ENCODE results near the gene GATA5.

The GATA5 gene

DNA sequence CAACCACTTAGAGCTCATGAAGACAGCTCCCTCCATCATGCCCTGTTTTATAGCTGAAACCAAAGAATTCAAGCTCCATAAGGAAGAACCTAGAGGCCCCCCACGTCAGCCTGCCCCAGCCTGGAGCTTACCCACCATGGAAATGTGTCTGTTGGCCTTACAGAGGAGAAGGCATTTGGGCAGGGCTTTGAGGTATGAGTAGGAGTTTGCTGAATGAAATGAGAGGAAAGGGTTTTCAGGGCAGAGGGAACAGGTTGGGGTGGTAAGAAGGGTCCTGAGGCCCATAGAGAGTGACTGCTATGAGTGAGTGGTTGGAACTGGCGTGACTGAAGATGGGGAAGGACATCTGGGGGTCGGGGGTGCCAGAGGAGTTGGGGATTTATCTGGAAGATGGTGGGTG, 12.7 kb upstream of the GATA5 start:
- Mint-ChIP-seq H3K36me3 (ENCODE audit: low read depth) (no peaks in the 10 kb centered on the region), H3K4me1 (ENCODE audit: low read depth) (no peaks in the 10 kb centered on the region), H3K4me3 (no peak overlapping the region), H3K27me3 (peaks cover 65% of the 10 kb centered on the region), H3K27ac (no peak overlapping the region), H3K9me3 (no peaks in the 10 kb centered on the region)
- intact Hi-C loops (cut with micrococcal nuclease): no loop called here

DNA sequence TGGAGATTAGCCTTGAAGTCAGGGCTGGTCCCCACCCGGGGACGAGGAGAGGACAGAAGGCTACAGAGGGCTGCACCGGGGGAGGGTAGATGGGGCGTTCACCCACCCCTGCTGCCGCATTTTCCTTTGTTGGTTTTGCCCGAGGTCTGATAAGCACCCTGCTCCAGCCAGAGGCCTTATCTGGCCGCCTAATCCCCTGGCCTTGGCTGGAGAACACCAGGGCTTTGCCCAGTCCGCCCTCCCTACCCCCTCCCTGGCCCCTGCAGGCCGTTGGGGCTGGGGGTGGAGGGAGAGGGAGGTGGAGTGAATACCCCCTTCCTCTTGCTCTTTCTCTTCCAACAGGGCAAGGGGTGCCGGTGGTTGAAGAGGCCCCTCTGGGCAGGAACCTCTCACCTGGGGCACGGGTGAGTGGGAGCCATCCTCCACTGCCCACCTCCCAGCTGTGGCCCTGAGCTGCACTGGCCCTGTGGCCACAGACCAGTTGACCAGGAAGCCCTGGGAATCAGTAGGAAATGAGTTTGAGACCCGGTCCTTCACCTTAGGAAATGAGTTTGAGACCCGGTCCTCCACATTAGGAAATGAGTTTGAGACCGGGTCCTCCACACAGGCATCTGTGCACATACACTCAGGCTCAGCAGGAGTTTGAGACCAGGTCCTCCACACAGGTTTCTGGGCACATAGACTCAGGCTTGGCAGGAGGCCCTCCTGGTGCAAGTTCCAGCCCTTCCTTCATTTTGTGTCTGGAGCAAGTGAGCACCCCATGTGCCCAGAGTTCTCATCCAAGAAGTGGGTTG, 12.0 kb upstream of the GATA5 start:
- peaks cover 72% of the 10 kb centered on the region for H3K27me3 Mint-ChIP-seq
- H3K36me3 Mint-ChIP-seq (ENCODE audit: low read depth): no peaks in the 10 kb centered on the region
- no peak overlapping the region for H3K27ac Mint-ChIP-seq
- intact Hi-C loops (cut with micrococcal nuclease): no loop called here
- H3K4me1 Mint-ChIP-seq (ENCODE audit: low read depth): peaks cover 3% of the 10 kb centered on the region
- no peak overlapping the region for H3K4me3 Mint-ChIP-seq
- no peaks in the 10 kb centered on the region for H3K9me3 Mint-ChIP-seq

DNA sequence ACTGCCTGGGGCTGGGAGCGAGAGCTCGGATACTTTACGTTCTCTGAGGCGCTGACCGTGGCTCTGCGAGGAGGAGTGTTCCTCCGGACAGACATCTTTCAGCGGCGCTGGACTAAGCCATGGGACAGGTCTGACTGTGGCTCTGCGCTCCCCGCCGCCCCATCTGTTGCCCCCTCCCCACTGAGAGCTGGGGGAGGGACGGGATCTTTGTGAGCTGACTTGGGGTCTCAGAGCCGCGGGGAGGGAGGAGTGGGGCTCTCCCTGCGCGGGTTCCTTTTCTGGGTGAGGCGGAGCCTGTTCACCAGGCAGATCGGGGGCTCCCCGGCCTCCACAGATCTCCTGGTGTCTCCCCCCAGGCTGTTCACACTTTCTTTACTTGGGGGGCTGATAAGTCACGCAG, 11.3 kb upstream of the GATA5 start:
- Mint-ChIP-seq H3K27ac (no peak overlapping the region), H3K4me1 (ENCODE audit: low read depth) (peaks cover 9% of the 10 kb centered on the region), H3K4me3 (no peak overlapping the region), H3K9me3 (no peaks in the 10 kb centered on the region), H3K36me3 (ENCODE audit: low read depth) (no peaks in the 10 kb centered on the region), H3K27me3 (peaks cover 74% of the 10 kb centered on the region)
- intact Hi-C loops (cut with micrococcal nuclease): no loop called here

DNA sequence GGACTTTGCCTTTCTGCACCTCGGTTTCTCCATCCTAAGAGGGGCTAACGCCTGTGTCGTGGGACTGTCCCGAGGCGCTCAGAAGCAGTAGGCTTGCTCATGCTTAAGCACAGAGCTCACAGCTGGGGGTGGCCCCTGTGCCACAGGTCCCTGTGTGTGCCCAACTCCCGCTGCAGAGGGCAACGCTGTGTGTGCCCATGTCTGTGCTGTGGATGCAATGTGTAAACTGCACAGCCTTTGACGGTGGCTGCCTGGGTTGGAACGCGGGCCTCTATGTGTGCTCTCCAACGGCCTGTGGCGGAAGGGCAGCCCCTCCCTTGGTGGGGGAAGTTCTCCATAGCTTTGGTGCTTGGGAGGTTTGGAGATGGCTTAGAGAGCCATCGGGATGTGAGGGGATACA, 10.7 kb upstream of the GATA5 start:
- H3K27me3 Mint-ChIP-seq: peaks cover 79% of the 10 kb centered on the region
- no peak overlapping the region for H3K27ac Mint-ChIP-seq
- H3K36me3 Mint-ChIP-seq (ENCODE audit: low read depth): no peaks in the 10 kb centered on the region
- H3K4me3 Mint-ChIP-seq: no peak overlapping the region
- no peaks in the 10 kb centered on the region for H3K9me3 Mint-ChIP-seq
- intact Hi-C loops (cut with micrococcal nuclease): no loop called here
- peaks cover 10% of the 10 kb centered on the region for H3K4me1 Mint-ChIP-seq (ENCODE audit: low read depth)

DNA sequence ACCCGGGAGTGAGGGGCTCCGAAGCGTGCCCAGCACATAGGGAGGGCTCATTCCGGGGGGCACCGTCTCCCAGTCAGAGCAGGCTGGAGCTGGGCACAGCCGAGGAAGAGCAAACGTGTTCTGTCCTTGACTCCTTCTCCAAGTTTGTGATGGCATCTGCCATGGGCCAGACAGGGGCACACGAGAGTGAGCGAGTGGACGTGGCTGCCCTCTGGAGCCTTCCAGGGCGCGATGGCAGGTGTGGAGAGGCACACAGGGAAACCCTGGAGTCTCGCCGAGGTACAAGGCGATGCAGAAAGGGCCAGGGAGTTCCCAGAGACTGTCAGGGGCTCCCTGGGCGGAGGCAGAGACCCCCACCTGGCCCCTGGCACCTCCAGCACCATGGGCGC, 9.9 kb upstream of the GATA5 start:
- Mint-ChIP-seq H3K27me3 (peaks cover 86% of the 10 kb centered on the region), H3K27ac (no peak overlapping the region), H3K4me1 (ENCODE audit: low read depth) (peaks cover 10% of the 10 kb centered on the region), H3K36me3 (ENCODE audit: low read depth) (no peaks in the 10 kb centered on the region), H3K4me3 (no peak overlapping the region), H3K9me3 (no peaks in the 10 kb centered on the region)
- intact Hi-C loops (cut with micrococcal nuclease): no loop called here

DNA sequence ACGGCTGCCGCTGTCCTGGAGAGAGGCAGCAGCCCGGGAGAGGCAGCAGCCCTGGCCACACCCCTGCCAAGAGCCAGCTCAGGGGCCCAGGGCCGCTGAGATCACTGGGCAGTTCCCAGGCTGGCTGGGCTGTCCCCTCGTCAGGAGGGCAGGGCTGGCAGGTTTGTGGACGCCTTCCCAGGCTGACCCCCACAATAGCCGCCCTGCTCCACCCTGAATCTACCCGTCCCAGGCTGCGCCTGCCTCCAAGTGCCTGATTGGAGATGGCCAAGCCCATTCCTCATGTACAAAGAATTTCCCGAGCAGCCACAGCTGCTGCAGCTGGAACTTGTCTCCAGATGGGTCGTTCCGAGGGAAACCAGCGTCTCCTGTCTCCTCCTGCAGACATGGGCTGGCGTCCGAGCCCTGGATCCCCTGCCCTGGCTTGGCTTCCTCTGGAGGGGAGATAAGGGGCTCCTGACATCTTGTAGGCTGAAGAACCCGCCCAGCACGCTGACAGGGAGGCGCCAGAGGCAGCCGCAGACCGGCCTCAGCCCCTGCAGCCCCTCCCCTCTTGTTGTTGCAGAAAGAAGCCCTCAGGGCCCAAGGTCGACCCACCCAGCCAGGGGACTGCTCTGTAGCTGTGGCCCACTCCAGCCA, 9.4 kb upstream of the GATA5 start:
- peaks cover 10% of the 10 kb centered on the region for H3K4me1 Mint-ChIP-seq (ENCODE audit: low read depth)
- H3K36me3 Mint-ChIP-seq (ENCODE audit: low read depth): no peaks in the 10 kb centered on the region
- H3K27me3 Mint-ChIP-seq: peaks cover 91% of the 10 kb centered on the region
- H3K9me3 Mint-ChIP-seq: no peaks in the 10 kb centered on the region
- H3K4me3 Mint-ChIP-seq: no peak overlapping the region
- no peak overlapping the region for H3K27ac Mint-ChIP-seq
- intact Hi-C loops (cut with micrococcal nuclease): no loop called here

DNA sequence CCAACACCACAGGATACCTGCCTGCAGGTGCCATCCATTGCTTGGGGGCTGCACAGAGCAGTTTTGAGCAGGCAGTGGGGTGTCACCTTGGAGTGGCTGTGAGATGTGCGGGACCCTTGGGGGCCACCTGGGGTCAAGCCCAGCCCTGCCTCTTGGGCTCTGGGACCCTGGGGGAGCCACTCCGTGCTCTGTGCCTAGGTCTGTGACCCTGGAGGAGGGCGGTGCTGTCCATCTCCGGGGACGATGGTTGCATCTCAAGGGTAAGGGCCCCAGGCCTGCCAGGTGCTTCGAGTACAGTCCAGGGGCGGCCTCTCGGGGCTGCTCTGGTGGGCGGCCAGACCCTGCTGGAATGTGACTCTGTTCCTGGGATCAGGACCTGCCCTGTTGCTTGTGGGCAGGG, 8.7 kb upstream of the GATA5 start:
- Mint-ChIP-seq H3K9me3 (no peaks in the 10 kb centered on the region), H3K27me3 (peaks cover 96% of the 10 kb centered on the region)
- intact Hi-C loops (cut with micrococcal nuclease): no loop called here

DNA sequence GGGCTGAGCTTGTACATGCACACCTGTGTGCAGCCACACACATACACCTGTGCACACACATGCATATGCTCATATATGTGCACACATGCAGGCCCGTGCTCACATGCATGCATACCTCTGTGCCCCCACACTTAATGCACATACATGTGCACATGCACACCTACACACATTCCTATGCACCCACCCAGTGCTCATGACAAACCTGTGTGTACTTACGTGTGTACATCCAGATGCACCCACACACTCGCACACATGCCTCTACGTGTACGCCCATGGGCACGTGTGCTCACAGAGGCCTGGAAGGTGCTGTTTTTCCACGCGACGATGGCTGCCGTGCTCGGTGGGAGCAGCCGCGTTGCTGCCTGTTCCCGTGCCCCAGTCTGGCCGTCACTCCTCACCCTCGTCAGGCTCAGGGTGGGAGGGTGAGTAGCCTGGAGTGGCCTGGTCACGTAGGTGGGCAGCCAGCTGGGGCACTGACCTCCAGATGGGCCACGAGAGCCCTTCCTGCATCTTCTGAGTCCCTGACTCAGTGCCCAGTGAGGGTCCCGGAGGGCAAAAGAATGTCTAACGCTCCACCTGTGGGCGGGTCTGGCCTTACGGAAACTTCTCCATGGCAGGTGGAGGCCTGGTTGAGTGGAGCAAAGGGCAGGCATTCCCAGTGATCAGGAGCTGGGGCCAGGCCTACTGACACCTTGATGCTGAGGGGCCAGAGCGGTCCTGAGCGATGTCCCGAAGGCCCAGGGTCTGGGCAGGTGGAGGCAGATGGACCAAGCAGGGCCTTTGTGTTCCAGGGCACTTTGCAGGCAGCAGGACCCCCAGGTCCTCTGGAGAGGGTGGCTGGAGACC, 8.0 kb upstream of the GATA5 start:
- intact Hi-C loops (cut with micrococcal nuclease): no loop called here
- peaks cover 97% of the 10 kb centered on the region for H3K27me3 Mint-ChIP-seq
- peaks cover 10% of the 10 kb centered on the region for H3K4me1 Mint-ChIP-seq (ENCODE audit: low read depth)
- H3K27ac Mint-ChIP-seq: no peak overlapping the region
- no peak overlapping the region for H3K4me3 Mint-ChIP-seq
- no peaks in the 10 kb centered on the region for H3K36me3 Mint-ChIP-seq (ENCODE audit: low read depth)
- no peaks in the 10 kb centered on the region for H3K9me3 Mint-ChIP-seq

More for the DNA sequence above, 8.7 kb upstream of the GATA5 start:
- H3K27ac Mint-ChIP-seq: no peak overlapping the region
- no peaks in the 10 kb centered on the region for H3K36me3 Mint-ChIP-seq (ENCODE audit: low read depth)
- peaks cover 10% of the 10 kb centered on the region for H3K4me1 Mint-ChIP-seq (ENCODE audit: low read depth)
- no peak overlapping the region for H3K4me3 Mint-ChIP-seq

DNA sequence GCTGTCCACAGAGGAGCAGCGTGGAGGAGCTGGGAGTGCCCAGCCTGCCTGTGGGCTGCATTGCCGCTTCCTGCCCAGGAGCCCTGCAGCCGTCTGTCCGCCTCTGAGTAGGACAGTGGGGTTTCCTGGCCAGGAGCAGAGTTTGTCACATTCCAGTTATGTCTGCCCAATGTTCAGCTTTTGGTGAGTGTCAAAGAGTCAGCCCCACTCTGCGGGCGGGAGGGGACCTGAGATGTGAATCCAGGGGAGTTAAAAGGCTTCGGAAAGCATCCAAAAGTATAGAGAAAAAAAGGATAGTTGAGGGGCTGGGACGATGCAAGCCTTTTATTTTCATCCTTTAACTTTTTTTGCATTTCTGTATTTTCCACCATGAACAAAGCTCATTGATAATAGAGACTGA, 7.2 kb upstream of the GATA5 start:
- Mint-ChIP-seq H3K27ac (no peak overlapping the region), H3K4me3 (no peak overlapping the region), H3K27me3 (peaks cover 99% of the 10 kb centered on the region)

DNA sequence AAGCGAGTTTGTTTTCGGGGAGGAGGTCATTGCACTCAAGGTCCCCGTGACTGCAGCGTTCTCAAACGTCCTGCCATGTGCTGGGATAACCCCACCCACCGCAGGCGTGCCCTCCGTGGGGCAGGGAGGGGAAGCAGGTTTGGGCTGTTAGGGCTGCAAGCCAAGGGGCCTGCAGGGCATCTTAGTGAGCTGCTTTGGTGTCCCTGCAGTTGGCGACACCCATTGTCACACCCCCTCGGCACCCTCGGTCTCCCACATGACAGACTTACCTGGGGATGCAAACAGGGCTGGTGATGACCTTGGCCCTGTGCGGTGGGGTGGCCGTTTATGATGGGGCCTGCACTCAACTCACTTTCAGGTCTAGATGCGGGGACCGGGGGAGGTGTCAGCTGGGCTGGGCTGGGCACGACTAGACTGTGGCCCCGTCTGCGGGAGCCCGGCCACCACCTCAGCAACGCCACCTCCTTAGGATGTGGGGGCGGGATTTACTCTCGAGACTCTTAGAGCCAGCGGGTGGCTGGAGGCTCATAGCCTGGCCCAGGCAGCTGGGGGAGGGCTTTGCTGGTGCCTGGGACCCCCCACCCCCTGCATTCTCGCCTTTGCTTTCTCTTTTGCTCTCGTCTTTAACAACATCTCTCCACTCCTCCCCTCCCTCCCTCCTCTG, 6.5 kb upstream of the GATA5 start:
- Mint-ChIP-seq H3K4me3 (no peak overlapping the region), H3K27me3 (peaks cover 99% of the 10 kb centered on the region)

More for the DNA sequence above, 7.2 kb upstream of the GATA5 start:
- no peaks in the 10 kb centered on the region for H3K9me3 Mint-ChIP-seq
- H3K4me1 Mint-ChIP-seq (ENCODE audit: low read depth): peaks cover 10% of the 10 kb centered on the region
- intact Hi-C loops (cut with micrococcal nuclease): no loop called here
- H3K36me3 Mint-ChIP-seq (ENCODE audit: low read depth): no peaks in the 10 kb centered on the region

DNA sequence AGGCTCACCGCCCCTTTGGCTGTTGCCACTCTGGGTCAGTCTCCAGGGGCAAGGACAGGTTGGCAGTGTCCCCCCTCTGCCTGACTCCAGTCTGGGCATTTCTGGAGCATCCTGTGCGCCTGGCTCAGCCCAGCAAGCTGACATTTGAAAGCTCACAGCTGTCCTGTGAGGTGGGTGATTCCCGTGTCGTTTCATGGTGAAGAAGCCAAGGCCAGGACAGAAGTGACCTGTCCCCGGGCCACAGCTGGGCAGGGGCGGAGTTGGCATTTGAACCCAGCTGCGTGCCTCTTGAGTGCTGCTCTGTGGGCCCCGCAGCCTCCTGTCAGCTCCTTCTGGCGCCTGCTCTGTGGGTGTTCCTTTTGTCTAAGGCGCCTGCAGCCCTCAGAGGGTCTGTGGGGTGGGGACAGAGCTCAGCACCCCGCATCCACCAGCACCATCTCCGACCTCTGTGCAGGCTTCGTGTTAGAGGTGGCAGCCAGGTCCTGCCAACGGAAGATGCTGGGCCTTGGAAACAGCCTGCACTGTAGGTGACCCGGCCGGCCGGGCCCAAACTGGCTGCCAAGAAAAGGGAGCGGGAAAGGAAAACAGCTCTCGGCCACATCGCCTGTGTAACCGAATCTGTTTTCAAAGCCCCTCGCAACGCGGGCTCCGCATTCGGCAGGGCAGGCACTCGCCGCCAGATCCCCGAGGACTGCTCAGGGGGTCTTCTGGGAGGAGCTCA, 5.8 kb upstream of the GATA5 start:
- Mint-ChIP-seq H3K4me3 (no peak overlapping the region), H3K4me1 (ENCODE audit: low read depth) (peaks cover 10% of the 10 kb centered on the region), H3K36me3 (ENCODE audit: low read depth) (no peaks in the 10 kb centered on the region), H3K27me3 (peaks cover 99% of the 10 kb centered on the region), H3K9me3 (no peaks in the 10 kb centered on the region), H3K27ac (no peak overlapping the region)
- intact Hi-C loops (cut with micrococcal nuclease): no loop called here

More for the DNA sequence above, 6.5 kb upstream of the GATA5 start:
- intact Hi-C loops (cut with micrococcal nuclease): no loop called here
- Mint-ChIP-seq H3K4me1 (ENCODE audit: low read depth) (peaks cover 10% of the 10 kb centered on the region), H3K36me3 (ENCODE audit: low read depth) (no peaks in the 10 kb centered on the region), H3K9me3 (no peaks in the 10 kb centered on the region), H3K27ac (no peak overlapping the region)

DNA sequence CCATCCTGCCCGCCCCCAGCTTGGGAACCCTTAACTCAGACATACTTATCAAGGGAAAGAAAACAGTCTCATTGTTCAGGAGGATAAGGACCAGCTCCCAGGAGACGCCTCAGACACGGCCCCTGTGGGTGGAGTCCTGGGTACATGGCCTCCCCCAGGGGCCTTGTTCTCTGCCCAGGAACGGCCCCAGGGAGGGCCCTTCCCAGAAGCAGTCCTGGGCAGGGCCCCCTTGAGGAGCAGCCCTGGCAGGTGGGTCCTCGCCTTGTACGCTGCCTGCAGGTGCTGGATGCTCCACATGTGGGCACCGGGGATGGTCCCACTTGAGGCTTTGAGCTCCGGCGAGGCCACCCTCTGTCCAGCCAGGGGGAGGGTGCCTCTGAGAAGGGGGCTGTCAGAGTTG, 4.5 kb upstream of the GATA5 start:
- intact Hi-C loops (cut with micrococcal nuclease): no loop called here
- Mint-ChIP-seq H3K36me3 (ENCODE audit: low read depth) (no peaks in the 10 kb centered on the region), H3K4me1 (ENCODE audit: low read depth) (peaks cover 10% of the 10 kb centered on the region), H3K9me3 (no peaks in the 10 kb centered on the region), H3K4me3 (no peak overlapping the region), H3K27ac (no peak overlapping the region), H3K27me3 (peaks cover 95% of the 10 kb centered on the region)

DNA sequence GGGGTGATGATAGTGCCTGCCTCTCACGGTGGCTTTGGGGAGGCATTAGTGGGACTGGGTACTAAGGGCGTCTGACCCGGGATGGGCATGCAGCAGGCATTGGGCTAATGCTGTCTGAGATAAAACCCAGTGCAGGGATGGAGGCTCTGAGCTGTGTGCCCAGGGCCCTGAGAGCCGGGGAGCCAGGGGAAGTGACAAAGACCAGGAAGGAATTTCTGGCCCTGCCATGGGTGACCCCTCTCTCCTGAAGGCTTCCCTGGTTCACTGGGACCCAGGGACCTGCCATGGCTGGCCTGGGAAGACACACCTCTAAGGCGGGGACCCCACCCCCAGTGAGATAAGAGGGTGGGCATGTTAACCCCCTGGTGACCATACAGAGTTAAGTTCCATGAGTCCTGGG, 3.9 kb upstream of the GATA5 start:
- intact Hi-C loops (cut with micrococcal nuclease): no loop called here
- Mint-ChIP-seq H3K4me1 (ENCODE audit: low read depth) (peaks cover 10% of the 10 kb centered on the region), H3K36me3 (ENCODE audit: low read depth) (no peaks in the 10 kb centered on the region), H3K27me3 (peaks cover 95% of the 10 kb centered on the region), H3K4me3 (no peak overlapping the region), H3K27ac (no peak overlapping the region), H3K9me3 (no peaks in the 10 kb centered on the region)
